Measurements from ENCODE around the gene CLDN24. TPM values are rescaled to one million over a fixed set of nuclear protein-coding genes. Genes with fewer than 3 reads are reported as not detected.

Gene CLDN24
- total and polyA plus RNA-seq, 4 donors = not detected

GRCh38 chr4:183321516-183321915 is 710 bp downstream of the CLDN24 start:
- Histone ChIP-seq H3K4me1 (ENCODE audit: control insufficient read depth in 1 of 2, insufficient read depth in 2 of 2, low read length in 2 of 2) (no peaks in the 10 kb centered on the region), H3K36me3 (ENCODE audit: control insufficient read depth in 1 of 2, insufficient read depth in 2 of 2, low read length in 1 of 2) (peaks cover 0 to 2% of the 10 kb centered on the region in 2 donors), H3K27ac (ENCODE audit: low read depth in 1 of 2, low read length in 2 of 2) (no peak overlapping the region), H3K9me3 (ENCODE audit: control insufficient read depth, low read length) (no peaks in the 10 kb centered on the region), H3K27me3 (ENCODE audit: control insufficient read depth in 1 of 2, insufficient read depth in 2 of 2, low read length in 1 of 2) (no peaks in the 10 kb centered on the region), H3K4me3 (ENCODE audit: low read length in 2 of 2) (no peak overlapping the region)
- intact Hi-C loops (cut with DNase I) = no loop called here
- DNase-seq (no peak), ATAC-seq (ENCODE audit: low FRiP score) (no peak)
- WGBS, 2 donors = 95 to 97% methylated on average over 5 of the region's 5 CpGs

- ATAC-seq (ENCODE audit: low FRiP score) (no peak), DNase-seq (no peak)
- intact Hi-C loops (cut with DNase I) = no loop called here
- Histone ChIP-seq H3K9me3 (ENCODE audit: control insufficient read depth, low read length) (no peaks in the 10 kb centered on the region), H3K27ac (ENCODE audit: low read depth in 1 of 2, low read length in 2 of 2) (no peak overlapping the region), H3K36me3 (ENCODE audit: control insufficient read depth in 1 of 2, insufficient read depth in 2 of 2, low read length in 1 of 2) (peaks cover 0 to 2% of the 10 kb centered on the region in 2 donors), H3K4me1 (ENCODE audit: control insufficient read depth in 1 of 2, insufficient read depth in 2 of 2, low read length in 2 of 2) (no peaks in the 10 kb centered on the region), H3K4me3 (ENCODE audit: low read length in 2 of 2) (no peak overlapping the region), H3K27me3 (ENCODE audit: control insufficient read depth in 1 of 2, insufficient read depth in 2 of 2, low read length in 1 of 2) (no peaks in the 10 kb centered on the region)
- 84 to 88% methylated on average over 2 of the region's 2 CpGs for WGBS, 2 donors
Observed at GRCh38 chr4:183321079-183321478, 1.1 kb downstream of the CLDN24 start.

DNA sequence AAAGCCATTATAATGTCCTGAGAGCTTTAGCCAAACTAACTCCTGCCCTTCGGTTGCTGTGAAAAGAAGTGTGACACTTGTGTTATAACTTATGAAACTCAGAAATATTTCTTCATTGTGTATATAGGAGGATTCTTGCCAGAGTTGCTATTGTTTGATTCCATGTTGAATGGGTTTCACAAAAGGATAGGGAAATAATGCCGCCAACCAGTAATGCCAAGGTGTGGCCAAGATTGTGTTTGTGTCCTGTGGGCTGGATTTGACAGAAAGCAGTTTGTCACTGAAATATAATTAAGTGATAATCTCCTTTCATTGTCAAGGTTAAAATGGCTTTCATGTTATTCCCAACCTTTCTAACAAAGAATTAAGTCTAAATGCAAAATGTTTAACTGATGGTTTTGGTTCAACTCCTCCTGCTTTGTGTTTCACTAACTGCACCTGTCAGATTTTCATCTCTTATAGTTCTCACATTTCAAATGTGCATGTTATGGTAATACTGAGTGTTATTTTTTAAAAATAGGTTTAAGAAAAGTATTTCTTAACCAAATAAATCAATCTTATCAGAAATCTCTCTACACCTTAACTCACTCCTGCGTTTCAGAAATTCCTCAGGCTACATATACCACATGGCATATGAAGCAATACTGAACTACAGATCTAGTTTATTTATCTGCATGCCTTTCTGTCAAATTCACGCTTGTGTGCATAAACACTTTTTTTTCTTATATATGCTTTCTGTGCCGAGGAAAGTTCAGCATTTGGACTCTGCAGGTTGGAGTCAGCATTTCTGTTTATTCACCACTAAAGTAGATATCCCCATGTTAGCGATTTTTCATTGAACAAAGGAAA is 1.8 kb downstream of the CLDN24 start, which contains the start of gene CLDN22:
CLDN22 (minus strand) TSS at position 66 of the 849 bp plus-strand sequence; CDS start at position 8, 58 bp downstream.
- WGBS, 2 donors = 55 to 67% methylated on average over 6 of the region's 6 CpGs
- H3K4me1 ChIP-seq (ENCODE audit: control insufficient read depth in 1 of 2, insufficient read depth in 2 of 2, low read length in 2 of 2) = no peaks in the 10 kb centered on the region
- ATAC-seq (ENCODE audit: low FRiP score) (no peak), DNase-seq (no peak)
- no peak within 1 kb of the TSS for H3K4me3 ChIP-seq (ENCODE audit: low read length in 2 of 2)
- H3K27me3 ChIP-seq (ENCODE audit: control insufficient read depth in 1 of 2, insufficient read depth in 2 of 2, low read length in 1 of 2) = no peaks in the 10 kb centered on the region
- no peaks in the 10 kb centered on the region for H3K9me3 ChIP-seq (ENCODE audit: control insufficient read depth, low read length)
- peaks cover 2 to 5% of the 10 kb centered on the region in 2 donors for H3K36me3 ChIP-seq (ENCODE audit: control insufficient read depth in 1 of 2, insufficient read depth in 2 of 2, low read length in 1 of 2)
- H3K27ac ChIP-seq (ENCODE audit: low read depth in 1 of 2, low read length in 2 of 2) = no peak within 1 kb of the TSS
- intact Hi-C loops (cut with DNase I) = no loop called here

- H3K36me3 ChIP-seq (ENCODE audit: control insufficient read depth in 1 of 2, insufficient read depth in 2 of 2, low read length in 1 of 2) = peaks cover 2 to 5% of the 10 kb centered on the region in 2 donors
- H3K4me1 ChIP-seq (ENCODE audit: control insufficient read depth in 1 of 2, insufficient read depth in 2 of 2, low read length in 2 of 2) = no peaks in the 10 kb centered on the region
- DNase-seq (no peak), ATAC-seq (ENCODE audit: low FRiP score) (no peak)
- 51 to 56% methylated on average over 10 of the region's 10 CpGs for WGBS, 2 donors
- no peaks in the 10 kb centered on the region for H3K27me3 ChIP-seq (ENCODE audit: control insufficient read depth in 1 of 2, insufficient read depth in 2 of 2, low read length in 1 of 2)
- H3K9me3 ChIP-seq (ENCODE audit: control insufficient read depth, low read length) = no peaks in the 10 kb centered on the region
- intact Hi-C loops (cut with DNase I) = no loop called here
- no peak overlapping the region for H3K4me3 ChIP-seq (ENCODE audit: low read length in 2 of 2)
- H3K27ac ChIP-seq (ENCODE audit: low read depth in 1 of 2, low read length in 2 of 2) = no peak overlapping the region
Observed at GRCh38 chr4:183318656-183319055, 3.6 kb downstream of the CLDN24 start.

- no peak for ATAC-seq (ENCODE audit: low FRiP score)
- intact Hi-C loops (cut with DNase I) = no loop called here
- WGBS, 2 donors = 90 to 94% methylated on average over 9 of the region's 9 CpGs
Observed at GRCh38 chr4:183314806-183315205, 7.4 kb downstream of the CLDN24 start.

DNA sequence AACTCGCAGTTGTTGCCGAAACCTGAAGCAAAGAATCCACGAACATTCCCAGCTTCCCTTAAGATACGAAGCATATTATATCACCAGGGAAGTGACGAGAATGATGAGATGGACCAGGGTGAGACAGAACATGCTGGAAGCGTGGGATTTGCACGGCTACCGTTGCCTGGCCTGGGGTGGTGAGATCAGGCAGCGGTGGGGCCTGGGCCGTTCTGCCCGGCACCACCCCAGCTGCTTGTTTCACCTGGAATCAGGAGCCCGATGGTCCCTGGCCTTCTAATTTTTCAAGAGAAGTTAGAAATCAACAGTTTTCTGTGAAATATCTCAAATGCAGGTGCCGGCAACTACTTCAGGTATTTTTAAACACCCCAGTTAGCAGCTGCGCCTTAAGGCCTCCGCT is 7.9 kb downstream of the CLDN24 start:
- Histone ChIP-seq H3K36me3 (ENCODE audit: control insufficient read depth in 1 of 2, insufficient read depth in 2 of 2, low read length in 1 of 2) (peaks cover 2 to 5% of the 10 kb centered on the region in 2 donors), H3K27ac (ENCODE audit: low read depth in 1 of 2, low read length in 2 of 2) (no peak overlapping the region), H3K4me3 (ENCODE audit: low read length in 2 of 2) (no peak overlapping the region), H3K4me1 (ENCODE audit: control insufficient read depth in 1 of 2, insufficient read depth in 2 of 2, low read length in 2 of 2) (no peaks in the 10 kb centered on the region), H3K27me3 (ENCODE audit: control insufficient read depth in 1 of 2, insufficient read depth in 2 of 2, low read length in 1 of 2) (no peaks in the 10 kb centered on the region), H3K9me3 (ENCODE audit: control insufficient read depth, low read length) (no peaks in the 10 kb centered on the region)
- intact Hi-C loops (cut with DNase I) = no loop called here
- ATAC-seq (ENCODE audit: low FRiP score) = no peak
- WGBS, 2 donors = 94 to 96% methylated on average over 15 of the region's 15 CpGs
- no peak for DNase-seq

More at GRCh38 chr4:183314806-183315205, 7.4 kb downstream of the CLDN24 start:
- no peak overlapping the region for H3K4me3 ChIP-seq (ENCODE audit: low read length in 2 of 2)
- H3K9me3 ChIP-seq (ENCODE audit: control insufficient read depth, low read length) = no peaks in the 10 kb centered on the region
- no peaks in the 10 kb centered on the region for H3K27me3 ChIP-seq (ENCODE audit: control insufficient read depth in 1 of 2, insufficient read depth in 2 of 2, low read length in 1 of 2)
- H3K36me3 ChIP-seq (ENCODE audit: control insufficient read depth in 1 of 2, insufficient read depth in 2 of 2, low read length in 1 of 2) = peaks cover 2 to 5% of the 10 kb centered on the region in 2 donors
- H3K27ac ChIP-seq (ENCODE audit: low read depth in 1 of 2, low read length in 2 of 2) = no peak overlapping the region
- no peak for DNase-seq
- no peaks in the 10 kb centered on the region for H3K4me1 ChIP-seq (ENCODE audit: control insufficient read depth in 1 of 2, insufficient read depth in 2 of 2, low read length in 2 of 2)

DNA sequence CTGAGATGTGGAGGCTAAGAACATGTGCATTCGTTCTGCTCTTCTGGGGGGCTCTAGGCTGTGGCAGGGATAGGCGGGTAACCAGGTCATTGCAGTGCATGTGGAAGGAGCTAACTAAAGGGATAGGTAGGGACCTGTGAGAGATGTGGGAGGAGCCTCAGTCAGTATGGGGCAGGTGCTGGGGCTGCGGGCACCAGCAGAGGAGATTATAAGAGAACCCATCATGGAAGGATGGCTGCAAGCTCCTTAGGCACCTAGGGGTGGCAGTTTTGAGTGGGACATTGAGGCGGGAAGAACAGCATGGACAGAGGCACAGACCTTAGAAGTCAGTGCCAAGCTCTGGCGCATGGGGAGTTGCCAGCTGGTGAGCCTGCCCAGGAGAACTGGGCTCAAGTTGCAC is 9.4 kb downstream of the CLDN24 start:
- Histone ChIP-seq H3K36me3 (ENCODE audit: control insufficient read depth in 1 of 2, insufficient read depth in 2 of 2, low read length in 1 of 2) (peaks cover 0 to 5% of the 10 kb centered on the region in 2 donors), H3K27me3 (ENCODE audit: control insufficient read depth in 1 of 2, insufficient read depth in 2 of 2, low read length in 1 of 2) (no peaks in the 10 kb centered on the region), H3K9me3 (ENCODE audit: control insufficient read depth, low read length) (no peaks in the 10 kb centered on the region), H3K27ac (ENCODE audit: low read depth in 1 of 2, low read length in 2 of 2) (no peak overlapping the region), H3K4me1 (ENCODE audit: control insufficient read depth in 1 of 2, insufficient read depth in 2 of 2, low read length in 2 of 2) (no peaks in the 10 kb centered on the region), H3K4me3 (ENCODE audit: low read length in 2 of 2) (no peak overlapping the region)
- no peak for DNase-seq
- no peak for ATAC-seq (ENCODE audit: low FRiP score)
- intact Hi-C loops (cut with DNase I) = no loop called here
- 81 to 86% methylated on average over 5 of the region's 5 CpGs for WGBS, 2 donors

DNA sequence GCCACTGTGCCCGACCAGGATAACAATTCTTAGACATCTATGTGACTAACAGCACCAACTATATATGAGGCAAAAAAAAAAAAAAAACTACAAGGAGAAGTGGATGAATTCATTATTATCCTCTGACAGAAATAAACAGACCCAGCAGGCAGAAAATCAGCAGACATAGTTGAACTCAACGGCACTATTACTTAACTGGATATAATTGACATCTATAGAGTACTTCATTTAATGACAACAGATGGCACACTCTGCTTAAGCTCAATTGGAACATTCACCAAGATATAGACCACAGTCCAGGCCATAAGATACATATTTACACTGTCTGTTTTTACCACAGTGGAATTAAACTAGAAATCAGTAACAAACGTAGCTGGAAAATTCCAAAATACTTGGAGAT is 15.4 kb downstream of the CLDN24 start:
- no peaks in the 10 kb centered on the region for H3K9me3 ChIP-seq (ENCODE audit: control insufficient read depth, low read length)
- no peaks in the 10 kb centered on the region for H3K27me3 ChIP-seq (ENCODE audit: control insufficient read depth in 1 of 2, insufficient read depth in 2 of 2, low read length in 1 of 2)
- H3K4me1 ChIP-seq (ENCODE audit: control insufficient read depth in 1 of 2, insufficient read depth in 2 of 2, low read length in 2 of 2) = no peaks in the 10 kb centered on the region
- no peak overlapping the region for H3K4me3 ChIP-seq (ENCODE audit: low read length in 2 of 2)
- no peak for DNase-seq
- peaks cover 0 to 5% of the 10 kb centered on the region in 2 donors for H3K36me3 ChIP-seq (ENCODE audit: control insufficient read depth in 1 of 2, insufficient read depth in 2 of 2, low read length in 1 of 2)
- H3K27ac ChIP-seq (ENCODE audit: low read depth in 1 of 2, low read length in 2 of 2) = no peak overlapping the region
- intact Hi-C loops (cut with DNase I) = no loop called here
- ATAC-seq (ENCODE audit: low FRiP score) = no peak
- WGBS, 2 donors = 85 to 86% methylated on average over 3 of the region's 3 CpGs

DNA sequence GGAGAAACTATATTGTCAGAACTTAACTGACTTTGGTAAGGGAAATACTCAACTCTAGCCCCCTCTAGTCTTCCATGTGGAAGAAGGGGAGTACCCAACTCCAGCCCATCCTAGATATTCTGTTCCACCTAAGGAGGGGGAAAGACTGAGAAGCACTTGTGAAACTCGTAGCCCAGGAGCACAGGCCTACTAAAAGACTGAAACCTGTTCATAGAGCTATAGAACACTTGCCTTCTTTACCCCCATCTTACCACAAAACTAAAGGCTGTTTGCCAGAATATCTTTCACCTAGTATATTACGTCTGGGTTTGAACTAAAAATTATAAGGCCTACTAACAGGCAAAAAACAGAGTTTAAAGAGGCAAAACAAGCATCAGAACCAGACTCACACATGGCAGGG is 17.7 kb downstream of the CLDN24 start:
- Histone ChIP-seq H3K4me3 (ENCODE audit: low read length in 2 of 2) (no peak overlapping the region), H3K27me3 (ENCODE audit: control insufficient read depth in 1 of 2, insufficient read depth in 2 of 2, low read length in 1 of 2) (no peaks in the 10 kb centered on the region), H3K27ac (ENCODE audit: low read depth in 1 of 2, low read length in 2 of 2) (no peak overlapping the region), H3K9me3 (ENCODE audit: control insufficient read depth, low read length) (no peaks in the 10 kb centered on the region), H3K36me3 (ENCODE audit: control insufficient read depth in 1 of 2, insufficient read depth in 2 of 2, low read length in 1 of 2) (peaks cover 0 to 5% of the 10 kb centered on the region in 2 donors), H3K4me1 (ENCODE audit: control insufficient read depth in 1 of 2, insufficient read depth in 2 of 2, low read length in 2 of 2) (peaks cover 0 to 2% of the 10 kb centered on the region in 2 donors)
- intact Hi-C loops (cut with DNase I) = no loop called here
- no peak for ATAC-seq (ENCODE audit: low FRiP score)
- whole genome bisulfite sequencing, 2 donors = 95 to 96% methylated on average over 2 of the region's 2 CpGs
- DNase-seq = no peak
